Fibroblast of pulmonary artery (primary cell): ENCODE measurements around the gene ABCA13.

Experiments
- DNase-seq: peaks from one replicate; pipeline ENCODE4 v3.0.0-alpha.2; 2010; ENCODE audit warnings: low read depth
- H3K4me3 ChIP-seq: replicated peaks from 2 replicates; pipeline ENCODE4 v1.5.1; 2011; ENCODE audit warnings: low read depth, mild to moderate bottlenecking, control low read depth, low read length, moderate library complexity
- TF ChIP-seq, protein P1 (sequence below): IDR thresholded peaks from 2 replicates; pipeline ENCODE4 v1.5.1; 2011; ENCODE audit warnings: mild to moderate bottlenecking, control low read depth, low read length, inconsistent platforms; ENCODE audit errors: missing control alignments

The ABCA13 gene

DNA sequence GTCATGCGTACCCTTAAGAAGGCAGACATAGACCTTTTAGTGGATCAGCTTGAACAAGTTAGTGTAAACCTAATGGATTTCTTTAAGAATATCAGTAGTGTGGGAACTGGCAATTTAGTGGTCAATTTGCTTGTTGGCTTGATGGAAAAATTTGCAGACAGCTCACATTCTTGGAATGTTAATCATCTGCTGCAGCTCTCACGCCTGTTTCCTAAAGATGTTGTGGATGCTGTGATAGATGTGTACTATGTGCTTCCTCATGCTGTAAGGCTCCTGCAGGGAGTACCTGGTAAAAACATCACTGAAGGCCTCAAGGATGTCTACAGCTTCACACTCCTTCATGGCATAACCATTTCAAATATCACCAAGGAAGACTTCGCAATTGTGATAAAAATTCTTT is 103.4 kb downstream of the ABCA13 start:
- TF ChIP-seq, protein P1, sequence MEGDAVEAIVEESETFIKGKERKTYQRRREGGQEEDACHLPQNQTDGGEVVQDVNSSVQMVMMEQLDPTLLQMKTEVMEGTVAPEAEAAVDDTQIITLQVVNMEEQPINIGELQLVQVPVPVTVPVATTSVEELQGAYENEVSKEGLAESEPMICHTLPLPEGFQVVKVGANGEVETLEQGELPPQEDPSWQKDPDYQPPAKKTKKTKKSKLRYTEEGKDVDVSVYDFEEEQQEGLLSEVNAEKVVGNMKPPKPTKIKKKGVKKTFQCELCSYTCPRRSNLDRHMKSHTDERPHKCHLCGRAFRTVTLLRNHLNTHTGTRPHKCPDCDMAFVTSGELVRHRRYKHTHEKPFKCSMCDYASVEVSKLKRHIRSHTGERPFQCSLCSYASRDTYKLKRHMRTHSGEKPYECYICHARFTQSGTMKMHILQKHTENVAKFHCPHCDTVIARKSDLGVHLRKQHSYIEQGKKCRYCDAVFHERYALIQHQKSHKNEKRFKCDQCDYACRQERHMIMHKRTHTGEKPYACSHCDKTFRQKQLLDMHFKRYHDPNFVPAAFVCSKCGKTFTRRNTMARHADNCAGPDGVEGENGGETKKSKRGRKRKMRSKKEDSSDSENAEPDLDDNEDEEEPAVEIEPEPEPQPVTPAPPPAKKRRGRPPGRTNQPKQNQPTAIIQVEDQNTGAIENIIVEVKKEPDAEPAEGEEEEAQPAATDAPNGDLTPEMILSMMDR = no peak
- no peak overlapping the region for H3K4me3 ChIP-seq
- peak; percentile 17 for DNase-seq

- TF ChIP-seq, protein P1 = no peak
- no peak overlapping the region for H3K4me3 ChIP-seq
- DNase-seq = no peak
These were observed 108.2 kb downstream of the ABCA13 start for GRCh38 chr7:48279420-48279819.

GRCh38 chr7:48280100-48280499 is 108.8 kb downstream of the ABCA13 start:
- TF ChIP-seq, protein P1 = no peak
- no peak overlapping the region for H3K4me3 ChIP-seq
- peak; percentile 38 for DNase-seq

GRCh38 chr7:48285373-48285772 is 114.1 kb downstream of the ABCA13 start:
- H3K4me3 ChIP-seq = no peak overlapping the region
- DNase-seq = no peak
- TF ChIP-seq, protein P1 = no peak

DNA sequence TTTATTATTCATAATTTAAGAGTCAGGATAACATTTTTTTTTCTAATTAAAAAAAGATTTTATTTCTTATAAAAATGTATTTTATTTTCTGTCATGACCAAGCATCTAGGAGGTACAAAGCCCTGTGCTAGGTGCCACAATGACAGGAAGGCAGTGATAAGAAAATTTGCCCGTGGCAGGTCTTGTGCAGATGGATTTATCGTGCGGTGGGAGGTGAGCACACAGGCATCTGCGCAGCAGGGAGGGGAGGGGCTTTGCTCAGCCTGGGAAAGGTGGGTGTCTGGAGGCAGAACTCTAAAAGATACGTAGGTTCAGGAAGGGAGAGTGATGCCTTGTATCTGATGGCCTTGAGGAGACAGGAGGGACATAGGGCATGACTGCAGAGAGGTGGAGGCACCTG is 115.6 kb downstream of the ABCA13 start:
- TF ChIP-seq, protein P1 = no peak
- H3K4me3 ChIP-seq = no peak overlapping the region
- DNase-seq = no peak

DNA sequence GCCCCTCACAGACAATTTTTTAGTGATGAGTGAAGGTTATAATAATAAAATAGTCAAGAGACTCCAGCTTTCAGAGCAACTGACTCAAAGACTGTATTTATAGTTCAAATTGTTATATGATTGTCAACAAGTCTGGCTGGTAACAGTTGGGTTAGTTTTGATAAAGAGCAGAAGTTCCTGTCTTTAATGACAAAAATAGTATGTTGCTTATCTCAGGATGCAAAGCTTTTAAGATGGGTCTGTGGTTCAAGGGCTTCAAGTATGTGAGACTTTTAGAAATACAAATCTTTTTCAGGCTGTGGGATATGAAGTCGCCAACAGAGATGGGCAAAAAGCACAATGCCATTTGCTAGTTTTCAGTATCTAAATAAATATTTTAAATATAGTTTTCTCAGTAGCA is 118.4 kb downstream of the ABCA13 start:
- TF ChIP-seq, protein P1 = no peak
- no peak for DNase-seq
- H3K4me3 ChIP-seq = no peak overlapping the region

GRCh38 chr7:48292949-48293348 is 121.7 kb downstream of the ABCA13 start:
- no peak for DNase-seq

More at GRCh38 chr7:48292949-48293348, 121.7 kb downstream of the ABCA13 start:
- no peak overlapping the region for H3K4me3 ChIP-seq
- TF ChIP-seq, protein P1 = no peak
